Bronchial epithelial cell (primary cell): ENCODE results near the gene PRSS3. TPM values are rescaled to one million over a fixed set of nuclear protein-coding genes. Genes with fewer than 3 reads are reported as not detected.
"Not testable (repeated sequence)": the region's sequence is repeated elsewhere in the genome, so short reads cannot be mapped to it uniquely, and the experiment has no call there.

Experiments used
- DNase-seq: peaks from one replicate; pipeline ENCODE4 v3.0.0-alpha.2; 2010; ENCODE audit warnings: low read depth
- FAIRE-seq: peaks from 2 replicates; lab custom pipeline; 2011; peaks lifted over from hg19 to GRCh38; lab: Jason Lieb, UNC
- H3K27me3 ChIP-seq: 2 replicates; pipeline ENCODE4 v1.5.1; 2011; ENCODE audit warnings: low read length; ENCODE audit not compliant: control insufficient read depth, insufficient read depth
- H3K36me3 ChIP-seq: 2 replicates; pipeline ENCODE4 v1.5.1; 2011; ENCODE audit warnings: low read length; ENCODE audit not compliant: control insufficient read depth, insufficient read depth
- H3K4me3 ChIP-seq: 2 replicates; pipeline ENCODE4 v1.5.1; 2011; ENCODE audit warnings: mild to moderate bottlenecking, low read depth, low read length, control low read depth
- total RNA-seq: library from RNA; depleted of rRNA; stranded (reverse); fragments of >200 nt; gene quantifications from 2 replicates; pipeline ENCODE4 v1.2.1, GENCODE V29; 2014
- TF ChIP-seq, protein P1 (sequence below): IDR thresholded peaks from 2 replicates; pipeline ENCODE4 v1.5.1; 2011; ENCODE audit warnings: mild to moderate bottlenecking, moderate library complexity, low read length, control low read depth, inconsistent platforms; ENCODE audit not compliant: insufficient read depth, severe bottlenecking

PRSS3 gene
- total RNA-seq, 1 donor from 2014 or later = 95.6 TPM

DNA sequence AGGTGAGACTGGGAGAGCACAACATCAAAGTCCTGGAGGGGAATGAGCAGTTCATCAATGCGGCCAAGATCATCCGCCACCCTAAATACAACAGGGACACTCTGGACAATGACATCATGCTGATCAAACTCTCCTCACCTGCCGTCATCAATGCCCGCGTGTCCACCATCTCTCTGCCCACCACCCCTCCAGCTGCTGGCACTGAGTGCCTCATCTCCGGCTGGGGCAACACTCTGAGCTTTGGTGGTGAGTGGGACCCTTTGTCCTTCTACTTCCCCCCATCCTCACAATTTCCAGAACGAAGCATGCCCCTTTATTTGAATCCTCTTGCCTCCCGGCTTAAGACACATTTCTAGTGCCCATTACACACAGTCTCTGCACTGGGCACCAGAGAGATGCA is 2.5 kb downstream of the PRSS3 start:
- DNase-seq (no peak), FAIRE-seq (no peak)
- Histone ChIP-seq H3K4me3 (no peak overlapping the region), H3K36me3 (no peaks in the 10 kb centered on the region), H3K27me3 (no peaks in the 10 kb centered on the region)
- TF ChIP-seq, protein P1, sequence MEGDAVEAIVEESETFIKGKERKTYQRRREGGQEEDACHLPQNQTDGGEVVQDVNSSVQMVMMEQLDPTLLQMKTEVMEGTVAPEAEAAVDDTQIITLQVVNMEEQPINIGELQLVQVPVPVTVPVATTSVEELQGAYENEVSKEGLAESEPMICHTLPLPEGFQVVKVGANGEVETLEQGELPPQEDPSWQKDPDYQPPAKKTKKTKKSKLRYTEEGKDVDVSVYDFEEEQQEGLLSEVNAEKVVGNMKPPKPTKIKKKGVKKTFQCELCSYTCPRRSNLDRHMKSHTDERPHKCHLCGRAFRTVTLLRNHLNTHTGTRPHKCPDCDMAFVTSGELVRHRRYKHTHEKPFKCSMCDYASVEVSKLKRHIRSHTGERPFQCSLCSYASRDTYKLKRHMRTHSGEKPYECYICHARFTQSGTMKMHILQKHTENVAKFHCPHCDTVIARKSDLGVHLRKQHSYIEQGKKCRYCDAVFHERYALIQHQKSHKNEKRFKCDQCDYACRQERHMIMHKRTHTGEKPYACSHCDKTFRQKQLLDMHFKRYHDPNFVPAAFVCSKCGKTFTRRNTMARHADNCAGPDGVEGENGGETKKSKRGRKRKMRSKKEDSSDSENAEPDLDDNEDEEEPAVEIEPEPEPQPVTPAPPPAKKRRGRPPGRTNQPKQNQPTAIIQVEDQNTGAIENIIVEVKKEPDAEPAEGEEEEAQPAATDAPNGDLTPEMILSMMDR = no peak

DNA sequence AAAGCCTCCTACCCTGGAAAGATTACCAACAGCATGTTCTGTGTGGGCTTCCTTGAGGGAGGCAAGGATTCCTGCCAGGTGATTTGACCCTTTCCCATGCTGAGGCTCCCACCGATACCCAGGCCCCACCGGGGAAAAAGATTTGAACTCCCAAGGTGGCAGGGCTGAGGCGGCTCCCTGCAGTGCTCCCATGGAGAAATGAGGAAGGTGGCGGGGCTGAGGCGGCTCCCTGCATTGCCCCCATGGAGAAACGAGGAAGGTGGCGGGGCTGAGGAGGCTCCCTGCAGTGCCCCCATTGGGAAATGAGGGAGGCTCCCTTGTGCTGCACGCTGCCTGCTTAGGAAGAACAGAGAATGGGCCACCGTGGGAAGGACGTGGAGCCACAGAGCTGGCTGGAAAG is 3.2 kb downstream of the PRSS3 start:
- Histone ChIP-seq H3K36me3 (no peaks in the 10 kb centered on the region), H3K4me3 (no peak overlapping the region), H3K27me3 (no peaks in the 10 kb centered on the region)
- FAIRE-seq (no peak), DNase-seq (no peak)
- TF ChIP-seq, protein P1 = no peak

- H3K27me3 ChIP-seq = no peaks in the 10 kb centered on the region
- FAIRE-seq (peak; percentile 84), DNase-seq (no peak)
- H3K36me3 ChIP-seq = no peaks in the 10 kb centered on the region
- TF ChIP-seq, protein P1 = no peak
- H3K4me3 ChIP-seq = no peak overlapping the region
These were observed 4.8 kb downstream of the PRSS3 start for GRCh38 chr9:33799928-33800704.

DNA sequence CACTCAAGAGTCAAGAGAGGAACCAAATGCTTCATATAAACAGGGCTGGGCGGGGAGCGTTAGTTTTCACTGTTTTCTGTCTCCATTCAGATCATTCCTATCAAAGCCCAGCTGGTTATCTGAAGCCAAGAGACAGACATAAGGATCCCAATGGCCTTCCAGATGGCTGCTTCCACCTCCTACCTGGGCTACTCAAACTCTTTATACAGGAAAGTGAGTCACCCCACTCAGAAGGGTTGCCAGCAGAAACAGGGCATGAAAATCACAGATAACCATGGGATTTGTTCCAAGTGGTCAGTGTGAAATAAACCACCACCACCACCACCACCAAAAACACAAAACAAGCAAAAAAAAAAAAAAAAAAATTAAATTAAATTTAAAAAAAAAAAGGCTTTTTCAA is 5.5 kb downstream of the PRSS3 start:
- Histone ChIP-seq H3K4me3 (no peak overlapping the region), H3K36me3 (no peaks in the 10 kb centered on the region), H3K27me3 (no peaks in the 10 kb centered on the region)
- FAIRE-seq = no peak
- peak; percentile 41 for DNase-seq
- TF ChIP-seq, protein P1 = no peak

- not testable (repeated sequence) for H3K27me3 ChIP-seq, H3K36me3 ChIP-seq, FAIRE-seq, H3K4me3 ChIP-seq, DNase-seq
These were observed 6.7 kb downstream of the PRSS3 start for GRCh38 chr9:33801943-33802500.

DNA sequence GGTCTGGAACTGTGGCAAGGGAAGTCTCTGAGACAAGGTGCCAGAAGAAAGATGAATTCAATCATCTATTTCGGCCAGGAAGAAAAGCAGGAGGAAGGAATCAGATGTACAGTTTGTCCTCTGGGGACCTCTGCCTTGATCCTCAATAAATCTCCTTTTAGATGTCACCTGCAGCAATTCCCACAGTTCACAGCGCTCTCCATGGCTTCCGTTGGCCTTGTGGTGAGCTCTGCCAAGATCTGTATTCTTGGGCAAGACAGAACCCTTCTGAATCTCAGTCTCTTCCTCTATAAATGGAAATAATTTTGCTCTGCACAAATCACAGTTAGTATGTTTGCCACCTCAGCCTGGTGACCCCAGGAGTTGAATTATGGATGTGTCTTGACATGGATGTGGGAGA is 8.8 kb downstream of the PRSS3 start:
- not testable (repeated sequence) for FAIRE-seq, H3K27me3 ChIP-seq, DNase-seq, H3K36me3 ChIP-seq, H3K4me3 ChIP-seq

DNA sequence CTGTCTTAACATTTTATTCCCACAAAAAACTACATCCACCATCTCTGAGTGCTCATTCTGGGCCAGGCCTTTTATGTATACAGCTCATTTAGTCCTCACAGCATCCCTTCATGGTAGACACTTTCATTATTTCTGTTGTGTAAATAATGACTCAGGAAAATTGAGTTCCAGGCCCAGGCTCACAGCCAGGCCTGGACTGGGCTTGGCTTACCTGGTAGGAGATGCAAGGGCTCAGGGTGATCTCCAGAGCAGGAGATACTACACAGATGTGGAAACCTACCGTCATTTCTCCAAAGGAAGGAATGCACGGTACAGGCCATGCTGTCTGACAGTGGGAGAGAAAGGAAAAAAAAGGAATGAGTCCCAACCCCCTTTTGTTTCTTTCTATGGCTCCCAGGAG is 11.8 kb downstream of the PRSS3 start:
- DNase-seq = peak; percentile 61
- not testable (repeated sequence) for H3K27me3 ChIP-seq, FAIRE-seq, H3K36me3 ChIP-seq, H3K4me3 ChIP-seq

GRCh38 chr9:33808979-33809322 is 13.6 kb downstream of the PRSS3 start:
- not testable (repeated sequence) for FAIRE-seq, H3K4me3 ChIP-seq, H3K27me3 ChIP-seq, H3K36me3 ChIP-seq, DNase-seq
